HepG2 (cell line): ENCODE measurements around the gene ZNF783. TPM values are rescaled to one million over a fixed set of nuclear protein-coding genes. Genes with fewer than 3 reads are reported as not detected.
A peak's percentile ranks its signal among the peaks of the same experiment; 100 is the strongest.

Experiments used
- CHCHD3 ChIP-seq: sonication (generic); formaldehyde crosslinking; IDR thresholded peaks from 2 replicates; pipeline ENCODE4 v1.8.0; 2022; ENCODE audit warnings: mild to moderate bottlenecking, missing genetic modification reagents, moderate library complexity
- ESRRA ChIP-seq: sonication (generic); formaldehyde crosslinking; IDR thresholded peaks from 2 replicates; pipeline ENCODE4 v1.5.1; 2020; ENCODE audit warnings: mild to moderate bottlenecking, low read depth, missing genetic modification reagents
- FOXK1 ChIP-seq: sonication (generic); formaldehyde crosslinking; IDR thresholded peaks from 2 replicates; pipeline ENCODE4 v1.4.0; 2020; ENCODE audit warnings: low read depth, missing genetic modification reagents, borderline replicate concordance
- GPN1 ChIP-seq: sonication (generic); formaldehyde crosslinking; IDR thresholded peaks from 2 replicates; pipeline ENCODE4 v1.5.1; 2020; ENCODE audit warnings: missing genetic modification reagents, borderline replicate concordance
- GZF1 ChIP-seq: sonication (generic); formaldehyde crosslinking; IDR thresholded peaks from 2 replicates; pipeline ENCODE4 v1.5.1; 2020; ENCODE audit warnings: mild to moderate bottlenecking, missing genetic modification reagents
- IKZF1 ChIP-seq: fragments of 450-650 bp; IDR thresholded peaks from 2 replicates; pipeline ENCODE4 v1.7.1; 2016
- KLF9 ChIP-seq: IDR thresholded peaks from 2 replicates; pipeline ENCODE4 v1.6.1; 2016; ENCODE audit warnings: low read depth
- MEIS1 ChIP-seq: sonication (generic); formaldehyde crosslinking; IDR thresholded peaks from 2 replicates; pipeline ENCODE4 v1.9.0; 2021; ENCODE audit warnings: mild to moderate bottlenecking, missing genetic modification reagents, moderate library complexity, borderline replicate concordance
- NR2C2 ChIP-seq: sonication (generic); formaldehyde crosslinking; IDR thresholded peaks from 2 replicates; pipeline ENCODE4 v1.4.0; 2020; ENCODE audit warnings: missing genetic modification reagents, mild to moderate bottlenecking, moderate library complexity, borderline replicate concordance
- ZBTB1 ChIP-seq: sonication (generic); formaldehyde crosslinking; IDR thresholded peaks from 2 replicates; pipeline ENCODE4 v1.4.0; 2020; ENCODE audit warnings: missing genetic modification reagents, borderline replicate concordance
- ZNF772 ChIP-seq: sonication (generic); formaldehyde crosslinking; IDR thresholded peaks from 2 replicates; pipeline ENCODE4 v1.5.0; 2020; ENCODE audit warnings: mild to moderate bottlenecking, missing genetic modification reagents
- polyA plus RNA-seq, 8 experiments: library from polyadenylated mRNA; depleted of rRNA in 3 of 8; stranded (reverse) in 7 of 8; unstranded in 1 of 8; fragments of >200 nt; fragmentation: Illumina TruSeq in 4 of 8; extraction: Trizol in 4 of 8; gene quantifications; 2 replicates each; pipeline versions ENCODE4 v1.2.1 to v1.2.3, GENCODE V29; 2011 to 2016; ENCODE audit warnings: low read depth in 4 of 8, missing spikeins in 1 of 8, mixed read lengths in 1 of 8; ENCODE audit not compliant: insufficient read depth in 1 of 8
- total RNA-seq, 5 experiments: library from RNA; depleted of rRNA; stranded (reverse); fragments of >200 nt; fragmentation: Illumina TruSeq; extraction: Trizol; gene quantifications; 2 replicates each; pipeline ENCODE4 v1.2.3, GENCODE V29; 2016; ENCODE audit warnings: low read depth in 1 of 5
- TF ChIP-seq, protein P1 (sequence below): sonication (generic); formaldehyde crosslinking; IDR thresholded peaks from 2 replicates; pipeline ENCODE4 v1.4.0; 2020; ENCODE audit warnings: mild to moderate bottlenecking, missing genetic modification reagents
- TF ChIP-seq, protein P2 (sequence below): sonication (generic); formaldehyde crosslinking; IDR thresholded peaks from 2 replicates; pipeline ENCODE4 v1.4.0; 2020; ENCODE audit warnings: missing genetic modification reagents
- TF ChIP-seq, protein P3 (sequence below): sonication (generic); formaldehyde crosslinking; IDR thresholded peaks from 2 replicates; pipeline ENCODE4 v1.5.0; 2020; ENCODE audit warnings: mild to moderate bottlenecking, missing genetic modification reagents, borderline replicate concordance
- TF ChIP-seq, protein P4 (sequence below): sonication (generic); formaldehyde crosslinking; IDR thresholded peaks from 2 replicates; pipeline ENCODE4 v1.9.0; 2022; ENCODE audit warnings: missing genetic modification reagents, mild to moderate bottlenecking, borderline replicate concordance

Gene ZNF783
- total and polyA plus RNA-seq, 2 of the 13 experiments (the other 11 are each of a cell fraction or from before 2014, with no cell fraction given): 4.1 to 5.2 TPM

DNA sequence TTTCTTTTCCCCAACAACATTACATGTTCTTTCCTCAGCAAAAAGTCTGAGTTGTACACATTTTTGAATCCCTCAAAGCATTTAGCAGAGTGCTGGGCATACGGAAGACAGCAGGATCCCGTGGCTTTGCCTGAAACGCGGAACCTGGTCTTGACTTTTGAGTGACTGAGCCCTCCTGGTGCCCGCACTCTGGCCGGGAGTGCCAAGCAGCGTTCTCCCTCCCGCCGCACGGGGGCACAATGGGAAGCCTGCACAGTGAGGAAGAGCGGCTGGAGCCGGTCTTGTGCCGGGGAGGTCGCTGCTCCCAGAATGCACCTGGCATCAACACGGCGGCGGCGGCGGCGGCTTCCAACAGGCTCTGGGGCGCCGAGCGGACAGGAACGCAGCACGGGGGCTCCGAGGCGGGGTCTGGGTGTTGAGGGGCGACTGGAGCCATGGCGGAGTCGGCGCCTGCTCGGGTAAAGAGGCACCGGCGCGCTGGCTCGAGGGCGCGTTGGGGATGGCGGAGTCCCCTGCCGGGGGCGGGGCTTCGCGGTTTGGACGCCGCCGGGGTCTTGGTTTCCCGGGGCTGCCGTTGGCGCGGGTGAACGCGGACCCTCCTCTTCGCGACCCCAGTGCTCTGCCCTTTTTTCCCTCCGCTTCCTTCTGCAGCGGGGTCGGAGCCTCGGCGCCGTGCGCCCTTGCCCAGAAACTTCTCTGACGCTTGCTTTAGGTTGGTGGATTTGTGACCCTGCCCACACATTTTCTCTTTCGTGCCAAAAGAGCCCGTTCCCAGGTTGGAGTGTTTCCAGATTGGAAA, 22.5 kb upstream of the ZNF783 start, which contains the start of gene ZNF212 (continued):
- TF ChIP-seq ZNF772 (CRISPR knock-in tag) (peak; percentile 96), FOXK1 (CRISPR knock-in tag) (peak; percentile 99), KLF9 (CRISPR knock-in tag) (no peak), ESRRA (CRISPR knock-in tag) (peak; percentile 48; the same call in 1 of the 2 replicates), CHCHD3 (CRISPR knock-in tag) (peak; percentile 83), MEIS1 (CRISPR knock-in tag) (peak; percentile 92; the same call in 1 of the 2 replicates), IKZF1 (no peak), GZF1 (CRISPR knock-in tag) (0 out of 2 replicates have a peak, but pooled peaks have one; percentile 48), ZBTB1 (CRISPR knock-in tag) (no peak), NR2C2 (CRISPR knock-in tag) (peak; percentile 92), GPN1 (CRISPR knock-in tag) (no peak)
- TF ChIP-seq, protein P1, sequence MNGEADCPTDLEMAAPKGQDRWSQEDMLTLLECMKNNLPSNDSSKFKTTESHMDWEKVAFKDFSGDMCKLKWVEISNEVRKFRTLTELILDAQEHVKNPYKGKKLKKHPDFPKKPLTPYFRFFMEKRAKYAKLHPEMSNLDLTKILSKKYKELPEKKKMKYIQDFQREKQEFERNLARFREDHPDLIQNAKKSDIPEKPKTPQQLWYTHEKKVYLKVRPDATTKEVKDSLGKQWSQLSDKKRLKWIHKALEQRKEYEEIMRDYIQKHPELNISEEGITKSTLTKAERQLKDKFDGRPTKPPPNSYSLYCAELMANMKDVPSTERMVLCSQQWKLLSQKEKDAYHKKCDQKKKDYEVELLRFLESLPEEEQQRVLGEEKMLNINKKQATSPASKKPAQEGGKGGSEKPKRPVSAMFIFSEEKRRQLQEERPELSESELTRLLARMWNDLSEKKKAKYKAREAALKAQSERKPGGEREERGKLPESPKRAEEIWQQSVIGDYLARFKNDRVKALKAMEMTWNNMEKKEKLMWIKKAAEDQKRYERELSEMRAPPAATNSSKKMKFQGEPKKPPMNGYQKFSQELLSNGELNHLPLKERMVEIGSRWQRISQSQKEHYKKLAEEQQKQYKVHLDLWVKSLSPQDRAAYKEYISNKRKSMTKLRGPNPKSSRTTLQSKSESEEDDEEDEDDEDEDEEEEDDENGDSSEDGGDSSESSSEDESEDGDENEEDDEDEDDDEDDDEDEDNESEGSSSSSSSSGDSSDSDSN (CRISPR knock-in tag): peak; percentile 71
- TF ChIP-seq, protein P2, sequence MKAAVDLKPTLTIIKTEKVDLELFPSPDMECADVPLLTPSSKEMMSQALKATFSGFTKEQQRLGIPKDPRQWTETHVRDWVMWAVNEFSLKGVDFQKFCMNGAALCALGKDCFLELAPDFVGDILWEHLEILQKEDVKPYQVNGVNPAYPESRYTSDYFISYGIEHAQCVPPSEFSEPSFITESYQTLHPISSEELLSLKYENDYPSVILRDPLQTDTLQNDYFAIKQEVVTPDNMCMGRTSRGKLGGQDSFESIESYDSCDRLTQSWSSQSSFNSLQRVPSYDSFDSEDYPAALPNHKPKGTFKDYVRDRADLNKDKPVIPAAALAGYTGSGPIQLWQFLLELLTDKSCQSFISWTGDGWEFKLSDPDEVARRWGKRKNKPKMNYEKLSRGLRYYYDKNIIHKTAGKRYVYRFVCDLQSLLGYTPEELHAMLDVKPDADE (CRISPR knock-in tag): no peak
- TF ChIP-seq, protein P3, sequence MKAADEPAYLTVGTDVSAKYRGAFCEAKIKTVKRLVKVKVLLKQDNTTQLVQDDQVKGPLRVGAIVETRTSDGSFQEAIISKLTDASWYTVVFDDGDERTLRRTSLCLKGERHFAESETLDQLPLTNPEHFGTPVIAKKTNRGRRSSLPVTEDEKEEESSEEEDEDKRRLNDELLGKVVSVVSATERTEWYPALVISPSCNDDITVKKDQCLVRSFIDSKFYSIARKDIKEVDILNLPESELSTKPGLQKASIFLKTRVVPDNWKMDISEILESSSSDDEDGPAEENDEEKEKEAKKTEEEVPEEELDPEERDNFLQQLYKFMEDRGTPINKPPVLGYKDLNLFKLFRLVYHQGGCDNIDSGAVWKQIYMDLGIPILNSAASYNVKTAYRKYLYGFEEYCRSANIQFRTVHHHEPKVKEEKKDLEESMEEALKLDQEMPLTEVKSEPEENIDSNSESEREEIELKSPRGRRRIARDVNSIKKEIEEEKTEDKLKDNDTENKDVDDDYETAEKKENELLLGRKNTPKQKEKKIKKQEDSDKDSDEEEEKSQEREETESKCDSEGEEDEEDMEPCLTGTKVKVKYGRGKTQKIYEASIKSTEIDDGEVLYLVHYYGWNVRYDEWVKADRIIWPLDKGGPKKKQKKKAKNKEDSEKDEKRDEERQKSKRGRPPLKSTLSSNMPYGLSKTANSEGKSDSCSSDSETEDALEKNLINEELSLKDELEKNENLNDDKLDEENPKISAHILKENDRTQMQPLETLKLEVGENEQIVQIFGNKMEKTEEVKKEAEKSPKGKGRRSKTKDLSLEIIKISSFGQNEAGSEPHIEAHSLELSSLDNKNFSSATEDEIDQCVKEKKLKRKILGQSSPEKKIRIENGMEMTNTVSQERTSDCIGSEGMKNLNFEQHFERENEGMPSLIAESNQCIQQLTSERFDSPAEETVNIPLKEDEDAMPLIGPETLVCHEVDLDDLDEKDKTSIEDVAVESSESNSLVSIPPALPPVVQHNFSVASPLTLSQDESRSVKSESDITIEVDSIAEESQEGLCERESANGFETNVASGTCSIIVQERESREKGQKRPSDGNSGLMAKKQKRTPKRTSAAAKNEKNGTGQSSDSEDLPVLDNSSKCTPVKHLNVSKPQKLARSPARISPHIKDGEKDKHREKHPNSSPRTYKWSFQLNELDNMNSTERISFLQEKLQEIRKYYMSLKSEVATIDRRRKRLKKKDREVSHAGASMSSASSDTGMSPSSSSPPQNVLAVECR (CRISPR knock-in tag): peak; percentile 93
- TF ChIP-seq, protein P4, sequence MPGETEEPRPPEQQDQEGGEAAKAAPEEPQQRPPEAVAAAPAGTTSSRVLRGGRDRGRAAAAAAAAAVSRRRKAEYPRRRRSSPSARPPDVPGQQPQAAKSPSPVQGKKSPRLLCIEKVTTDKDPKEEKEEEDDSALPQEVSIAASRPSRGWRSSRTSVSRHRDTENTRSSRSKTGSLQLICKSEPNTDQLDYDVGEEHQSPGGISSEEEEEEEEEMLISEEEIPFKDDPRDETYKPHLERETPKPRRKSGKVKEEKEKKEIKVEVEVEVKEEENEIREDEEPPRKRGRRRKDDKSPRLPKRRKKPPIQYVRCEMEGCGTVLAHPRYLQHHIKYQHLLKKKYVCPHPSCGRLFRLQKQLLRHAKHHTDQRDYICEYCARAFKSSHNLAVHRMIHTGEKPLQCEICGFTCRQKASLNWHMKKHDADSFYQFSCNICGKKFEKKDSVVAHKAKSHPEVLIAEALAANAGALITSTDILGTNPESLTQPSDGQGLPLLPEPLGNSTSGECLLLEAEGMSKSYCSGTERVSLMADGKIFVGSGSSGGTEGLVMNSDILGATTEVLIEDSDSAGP (CRISPR knock-in tag): peak; percentile 95
